Mesenchymal stem cell (in vitro differentiated cells and primary cell): ENCODE measurements around the gene XRCC5.

Experiments used
- DNase-seq: peaks from one replicate; pipeline ENCODE4 v3.0.0-alpha.2; 2013
- H2AFZ ChIP-seq: one replicate; pipeline ENCODE4 v1.6.1; 2013; ENCODE audit warnings: low read depth, mild to moderate bottlenecking, control low read depth, inconsistent platforms, low read length, moderate library complexity
- H2AK5ac ChIP-seq: 2 replicates; pipeline ENCODE4 v1.6.1; 2013; ENCODE audit warnings: low read length, moderate library complexity, mild to moderate bottlenecking, inconsistent platforms; ENCODE audit not compliant: severe bottlenecking
- H2BK120ac ChIP-seq: one replicate; pipeline ENCODE4 v1.6.1; 2013; ENCODE audit warnings: low read depth, mild to moderate bottlenecking, inconsistent platforms, low read length, moderate library complexity
- H2BK12ac ChIP-seq, 2 experiments: one replicate each; pipeline ENCODE4 v1.6.1; 2013; ENCODE audit warnings: inconsistent platforms in 2 of 2, low read length in 2 of 2, mild to moderate bottlenecking in 2 of 2, moderate library complexity in 2 of 2, control low read depth in 1 of 2
- H2BK15ac ChIP-seq: one replicate; pipeline ENCODE4 v1.6.1; 2013; ENCODE audit warnings: mild to moderate bottlenecking, low read depth, inconsistent platforms; ENCODE audit not compliant: poor library complexity, severe bottlenecking
- H2BK5ac ChIP-seq: 2 replicates; pipeline ENCODE4 v1.6.1; 2013; ENCODE audit warnings: low read depth, mild to moderate bottlenecking, low read length, control low read depth, inconsistent platforms; ENCODE audit not compliant: poor library complexity, severe bottlenecking
- H3K14ac ChIP-seq, 2 experiments: one replicate each; pipeline ENCODE4 v1.6.1; 2013; ENCODE audit warnings: inconsistent platforms in 2 of 2, low read length in 2 of 2, control low read depth in 1 of 2, mild to moderate bottlenecking in 1 of 2, moderate library complexity in 1 of 2
- H3K18ac ChIP-seq, 2 experiments: one replicate each; pipeline ENCODE4 v1.6.1; 2013; ENCODE audit warnings: inconsistent platforms in 2 of 2, low read length in 2 of 2, control low read depth in 1 of 2, low read depth in 1 of 2, mild to moderate bottlenecking in 1 of 2
- H3K23ac ChIP-seq, 2 experiments: one replicate each; pipeline ENCODE4 v1.6.1; 2013; ENCODE audit warnings: inconsistent platforms in 2 of 2, low read length in 2 of 2, mild to moderate bottlenecking in 2 of 2, moderate library complexity in 2 of 2, control low read depth in 1 of 2
- H3K27ac ChIP-seq: 2 replicates; pipeline ENCODE4 v1.5.1; 2013; ENCODE audit warnings: mild to moderate bottlenecking, moderate library complexity, low read length, control low read depth, inconsistent platforms; ENCODE audit not compliant: poor library complexity, severe bottlenecking
- H3K27me3 ChIP-seq, 2 experiments: 2 replicates each; pipeline versions ENCODE4 v1.6.1 to v1.7.0; 2013; ENCODE audit warnings: low read length in 2 of 2, mild to moderate bottlenecking in 2 of 2, moderate library complexity in 2 of 2, control low read depth in 1 of 2, inconsistent platforms in 1 of 2; ENCODE audit not compliant: control insufficient read depth in 1 of 2, insufficient read depth in 1 of 2
- H3K36me3 ChIP-seq, 2 experiments: 2 replicates each; pipeline versions ENCODE4 v1.6.1 to v1.7.0; 2013; ENCODE audit warnings: low read length in 2 of 2, control low read depth in 1 of 2, inconsistent platforms in 1 of 2, low read depth in 1 of 2, mild to moderate bottlenecking in 1 of 2; ENCODE audit not compliant: insufficient read depth in 2 of 2, control insufficient read depth in 1 of 2
- H3K4ac ChIP-seq, 2 experiments: one replicate each; pipeline ENCODE4 v1.6.1; 2013; ENCODE audit warnings: inconsistent platforms in 2 of 2, low read length in 2 of 2, mild to moderate bottlenecking in 2 of 2, moderate library complexity in 2 of 2, control low read depth in 1 of 2, low read depth in 1 of 2
- H3K4me1 ChIP-seq: 2 replicates; pipeline ENCODE4 v1.6.1; 2013; ENCODE audit warnings: low read depth, low read length, control low read depth; ENCODE audit not compliant: control insufficient read depth, insufficient read depth
- H3K4me2 ChIP-seq: 2 replicates; pipeline ENCODE4 v1.6.1; 2013; ENCODE audit warnings: low read length, mild to moderate bottlenecking, inconsistent platforms; ENCODE audit not compliant: poor library complexity, severe bottlenecking
- H3K4me3 ChIP-seq, 2 experiments: 2 replicates each; pipeline versions ENCODE4 v1.5.1 to v1.7.0; 2013; ENCODE audit warnings: low read length in 2 of 2, mild to moderate bottlenecking in 2 of 2, control low read depth in 1 of 2, low read depth in 1 of 2; ENCODE audit not compliant: insufficient read depth in 1 of 2
- H3K79me1 ChIP-seq: replicated peaks from 2 replicates; pipeline ENCODE4 v1.6.1; 2013; ENCODE audit warnings: mild to moderate bottlenecking, control low read depth, low read length, inconsistent platforms; ENCODE audit not compliant: poor library complexity, severe bottlenecking
- H3K9ac ChIP-seq: 2 replicates; pipeline ENCODE4 v1.7.0; 2013; ENCODE audit warnings: mild to moderate bottlenecking, low read length, moderate library complexity
- H3K9me3 ChIP-seq: 2 replicates; pipeline ENCODE4 v1.7.0; 2013; ENCODE audit warnings: mild to moderate bottlenecking, low read length; ENCODE audit not compliant: control insufficient read depth
- H4K8ac ChIP-seq: one replicate; pipeline ENCODE4 v1.6.1; 2013; ENCODE audit warnings: inconsistent platforms, mild to moderate bottlenecking, low read length, moderate library complexity
- H4K91ac ChIP-seq: one replicate; pipeline ENCODE4 v1.6.1; 2013; ENCODE audit warnings: mild to moderate bottlenecking, low read length, inconsistent platforms
- WGBS: methylation state at CpG from one replicate; pipeline ENCODE4 v1.1.7; 2013; ENCODE audit warnings: mixed read lengths; 5-methylcytosine and 5-hydroxymethylcytosine counted together

The XRCC5 gene

GRCh38 chr2:216235462-216235861, 126.3 kb downstream of the XRCC5 start:
- no peaks in the 10 kb centered on the region for H3K79me1 ChIP-seq
- WGBS = 82% methylated on average over 2 of the region's 2 CpGs
- H4K91ac ChIP-seq = no peak overlapping the region
- no peak overlapping the region for H3K4ac ChIP-seq
- H2AFZ ChIP-seq = no peak overlapping the region
- H2BK5ac ChIP-seq = no peak overlapping the region
- no peak overlapping the region for H4K8ac ChIP-seq
- no peak overlapping the region for H3K4me2 ChIP-seq
- no peak overlapping the region for H2BK15ac ChIP-seq
- no peak for DNase-seq
- H3K27me3 ChIP-seq = no peaks in the 10 kb centered on the region
- no peak overlapping the region for H2BK12ac ChIP-seq
- peaks cover 0 to 8% of the 10 kb centered on the region in 2 experiments for H3K36me3 ChIP-seq
- no peak overlapping the region for H3K18ac ChIP-seq
- no peak overlapping the region for H3K27ac ChIP-seq
- no peak overlapping the region for H2BK120ac ChIP-seq
- peaks cover 34% of the 10 kb centered on the region for H3K9me3 ChIP-seq
- no peak overlapping the region for H3K23ac ChIP-seq
- H2AK5ac ChIP-seq = no peak overlapping the region
- H3K4me3 ChIP-seq = no peak overlapping the region
- no peak overlapping the region for H3K14ac ChIP-seq
- no peaks in the 10 kb centered on the region for H3K4me1 ChIP-seq
- H3K9ac ChIP-seq = no peak overlapping the region

- Histone ChIP-seq H3K27me3 (no peaks in the 10 kb centered on the region), H3K36me3 (peaks cover 0 to 8% of the 10 kb centered on the region in 2 experiments), H3K14ac (no peak overlapping the region), H3K4me3 (no peak overlapping the region), H2BK120ac (no peak overlapping the region), H2BK5ac (no peak overlapping the region), H2BK12ac (no peak overlapping the region), H3K79me1 (no peaks in the 10 kb centered on the region), H3K23ac (no peak overlapping the region), H4K91ac (no peak overlapping the region), H3K9me3 (peaks cover 30% of the 10 kb centered on the region), H4K8ac (no peak overlapping the region), H2BK15ac (no peak overlapping the region), H3K27ac (no peak overlapping the region), H3K4me1 (no peaks in the 10 kb centered on the region), H3K4ac (no peak overlapping the region), H3K9ac (no peak overlapping the region), H3K18ac (no peak overlapping the region), H2AFZ (no peak overlapping the region), H3K4me2 (no peak overlapping the region), H2AK5ac (no peak overlapping the region)
- no peak for DNase-seq
- 100% methylated on average over 1 of the region's 1 CpG for WGBS
These were observed 126.7 kb downstream of the XRCC5 start for GRCh38 chr2:216235896-216236295.

GRCh38 chr2:216236486-216236885, 127.3 kb downstream of the XRCC5 start:
- Histone ChIP-seq H3K9ac (no peak overlapping the region), H4K91ac (no peak overlapping the region), H3K9me3 (peaks cover 26% of the 10 kb centered on the region), H3K36me3 (peaks cover 0 to 8% of the 10 kb centered on the region in 2 experiments), H2BK120ac (no peak overlapping the region), H3K14ac (no peak overlapping the region), H3K4ac (no peak overlapping the region), H2BK5ac (no peak overlapping the region), H2AFZ (no peak overlapping the region), H2BK15ac (no peak overlapping the region), H3K27ac (no peak overlapping the region), H3K27me3 (no peaks in the 10 kb centered on the region), H3K79me1 (no peaks in the 10 kb centered on the region), H2BK12ac (no peak overlapping the region), H2AK5ac (no peak overlapping the region), H3K4me2 (no peak overlapping the region), H3K23ac (no peak overlapping the region), H3K4me3 (no peak overlapping the region), H3K18ac (no peak overlapping the region), H4K8ac (no peak overlapping the region), H3K4me1 (no peaks in the 10 kb centered on the region)
- no peak for DNase-seq
- 0% methylated on average over 1 of the region's 1 CpG for WGBS

GRCh38 chr2:216242365-216242764, 133.2 kb downstream of the XRCC5 start:
- H3K79me1 ChIP-seq = no peaks in the 10 kb centered on the region
- H2BK120ac ChIP-seq = no peak overlapping the region
- no peak overlapping the region for H2AK5ac ChIP-seq
- no peak overlapping the region for H2AFZ ChIP-seq
- no peaks in the 10 kb centered on the region for H3K36me3 ChIP-seq
- H4K91ac ChIP-seq = no peak overlapping the region
- H3K27me3 ChIP-seq = no peaks in the 10 kb centered on the region
- H4K8ac ChIP-seq = no peak overlapping the region
- no peak overlapping the region for H3K23ac ChIP-seq
- H3K18ac ChIP-seq = no peak overlapping the region
- DNase-seq = no peak
- H3K9me3 ChIP-seq = no peaks in the 10 kb centered on the region
- H3K27ac ChIP-seq = no peak overlapping the region
- H2BK15ac ChIP-seq = no peak overlapping the region
- H2BK5ac ChIP-seq = no peak overlapping the region
- H3K9ac ChIP-seq = no peak overlapping the region
- 96% methylated on average over 4 of the region's 6 CpGs for WGBS
- H3K4me3 ChIP-seq = no peak overlapping the region
- H2BK12ac ChIP-seq = no peak overlapping the region
- H3K4me2 ChIP-seq = no peak overlapping the region
- no peak overlapping the region for H3K14ac ChIP-seq
- H3K4ac ChIP-seq = no peak overlapping the region
- no peaks in the 10 kb centered on the region for H3K4me1 ChIP-seq
